Body of pancreas (tissue), 4 donors: ENCODE measurements around the gene CRISP1.

Experiments used
- POLR2A ChIP-seq, 3 donors: fragments of 450-650 bp; IDR thresholded peaks; one replicate each; pipeline ENCODE4 v1.6.1; 2016; ENCODE audit warnings: antibody characterized with exemption in 3 of 3, mild to moderate bottlenecking in 2 of 3
- TF ChIP-seq, protein P1 (sequence below), 7 experiments: fragments of 450-650 bp in 4 of 7; fragments of 200-600 bp in 3 of 7; sonication (generic) in 3 of 7; IDR thresholded peaks; one replicate each; pipeline ENCODE4 v1.5.1; 2016 to 2019; ENCODE audit warnings: antibody characterized with exemption in 7 of 7

DNA sequence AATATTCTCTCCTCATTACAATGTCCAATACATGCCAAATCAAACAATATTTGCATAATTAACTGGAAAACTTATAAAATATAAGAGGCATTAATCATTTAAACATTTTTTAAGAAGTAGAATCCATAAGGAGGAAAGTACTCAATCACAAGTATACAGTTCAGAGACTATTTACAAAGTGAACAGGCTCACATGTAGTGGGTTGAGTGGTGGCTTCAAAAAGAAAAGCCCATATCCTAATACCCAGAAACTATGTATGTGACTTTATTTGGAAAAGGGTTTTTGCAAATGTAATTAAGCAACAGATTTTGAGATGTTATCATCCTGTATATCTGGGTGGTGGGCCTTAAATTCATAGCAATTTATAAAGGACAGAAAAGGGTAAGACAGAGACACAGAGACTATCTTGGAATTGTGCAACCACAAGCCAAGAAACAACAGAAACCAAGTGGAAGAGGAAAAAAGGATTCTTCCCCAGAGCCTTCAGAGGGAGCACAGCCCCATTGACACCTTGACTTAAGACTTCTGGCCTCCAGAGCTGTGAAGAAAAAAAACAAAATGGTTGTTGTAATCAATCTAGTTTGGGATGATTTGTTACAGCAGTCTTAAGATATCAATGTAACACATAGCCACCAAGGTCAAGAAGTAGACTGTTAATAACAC lies 32.7 kb upstream of the CRISP1 start:
- TF ChIP-seq, protein P1, sequence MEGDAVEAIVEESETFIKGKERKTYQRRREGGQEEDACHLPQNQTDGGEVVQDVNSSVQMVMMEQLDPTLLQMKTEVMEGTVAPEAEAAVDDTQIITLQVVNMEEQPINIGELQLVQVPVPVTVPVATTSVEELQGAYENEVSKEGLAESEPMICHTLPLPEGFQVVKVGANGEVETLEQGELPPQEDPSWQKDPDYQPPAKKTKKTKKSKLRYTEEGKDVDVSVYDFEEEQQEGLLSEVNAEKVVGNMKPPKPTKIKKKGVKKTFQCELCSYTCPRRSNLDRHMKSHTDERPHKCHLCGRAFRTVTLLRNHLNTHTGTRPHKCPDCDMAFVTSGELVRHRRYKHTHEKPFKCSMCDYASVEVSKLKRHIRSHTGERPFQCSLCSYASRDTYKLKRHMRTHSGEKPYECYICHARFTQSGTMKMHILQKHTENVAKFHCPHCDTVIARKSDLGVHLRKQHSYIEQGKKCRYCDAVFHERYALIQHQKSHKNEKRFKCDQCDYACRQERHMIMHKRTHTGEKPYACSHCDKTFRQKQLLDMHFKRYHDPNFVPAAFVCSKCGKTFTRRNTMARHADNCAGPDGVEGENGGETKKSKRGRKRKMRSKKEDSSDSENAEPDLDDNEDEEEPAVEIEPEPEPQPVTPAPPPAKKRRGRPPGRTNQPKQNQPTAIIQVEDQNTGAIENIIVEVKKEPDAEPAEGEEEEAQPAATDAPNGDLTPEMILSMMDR (IDR thresholded peaks at IDR 0.05): no peak
- TF ChIP-seq POLR2A (IDR thresholded peaks at IDR 0.05): no peak
